8988T (cell line): ENCODE measurements around the gene CPT1B.
"Not testable (repeated sequence)": the region's sequence is repeated elsewhere in the genome, so short reads cannot be mapped to it uniquely, and the experiment has no call there.

Experiments
- DNase-seq: peaks from one replicate; pipeline ENCODE4 v3.0.0; 2011

Gene CPT1B

GRCh38 chr22:50526108-50526833, 52.0 kb downstream of the CPT1B start:
- DNase-seq: peak; percentile 80

GRCh38 chr22:50525858-50526107, 52.4 kb downstream of the CPT1B start:
- no peak for DNase-seq

- DNase-seq: peak; percentile 98
Measured at GRCh38 chr22:50525104-50525857, 52.9 kb downstream of the CPT1B start, which contains the start of gene SCO2. SCO2 (minus strand) TSS chr22:50525598; CDS start chr22:50524411, 1,187 bp downstream.

- peak; percentile 35 for DNase-seq
Measured at GRCh38 chr22:50524676-50525103, 53.5 kb downstream of the CPT1B start.

DNA sequence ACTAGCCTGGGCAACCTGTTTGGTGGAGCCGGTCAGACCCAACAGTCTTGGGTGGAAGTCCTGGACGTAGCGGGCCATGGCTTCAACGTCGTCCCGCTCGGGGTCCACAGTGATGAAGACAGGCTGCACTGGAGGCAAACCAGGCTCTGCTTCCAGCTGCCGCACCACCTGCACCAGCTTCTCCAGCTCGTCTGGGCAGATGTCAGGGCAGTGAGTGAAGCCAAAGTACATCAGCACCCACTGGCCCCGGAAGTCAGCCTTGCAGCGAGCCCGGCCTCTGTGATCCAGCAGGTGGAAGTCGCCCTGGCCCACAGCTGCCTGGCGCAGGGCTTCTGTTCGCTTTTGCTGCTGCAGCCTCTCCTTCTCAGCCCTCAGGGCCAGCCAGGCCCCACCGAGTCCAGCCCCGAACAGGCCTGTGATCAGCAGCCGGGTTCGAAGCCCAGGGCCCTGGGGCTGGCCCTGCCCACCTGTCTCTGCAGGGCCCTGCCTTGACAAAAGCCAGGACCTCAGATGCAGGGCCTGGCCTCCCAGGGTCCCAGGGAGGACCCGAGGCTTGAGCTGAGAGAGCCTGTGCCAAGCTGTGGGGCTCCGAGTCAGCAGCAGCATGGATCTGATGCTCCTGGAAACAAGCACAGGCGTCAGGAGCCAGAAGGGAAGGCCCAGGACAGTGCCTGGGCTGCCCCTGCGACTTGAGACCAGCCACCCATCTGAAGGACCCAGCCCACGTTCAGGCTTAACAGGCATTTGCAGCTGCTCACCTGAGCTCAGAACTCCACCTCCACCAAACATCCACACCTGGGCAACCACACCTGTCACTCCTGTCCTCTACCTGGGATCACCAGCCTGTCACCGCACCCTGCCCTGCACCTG, 54.2 kb downstream of the CPT1B start:
- DNase-seq: no peak

DNA sequence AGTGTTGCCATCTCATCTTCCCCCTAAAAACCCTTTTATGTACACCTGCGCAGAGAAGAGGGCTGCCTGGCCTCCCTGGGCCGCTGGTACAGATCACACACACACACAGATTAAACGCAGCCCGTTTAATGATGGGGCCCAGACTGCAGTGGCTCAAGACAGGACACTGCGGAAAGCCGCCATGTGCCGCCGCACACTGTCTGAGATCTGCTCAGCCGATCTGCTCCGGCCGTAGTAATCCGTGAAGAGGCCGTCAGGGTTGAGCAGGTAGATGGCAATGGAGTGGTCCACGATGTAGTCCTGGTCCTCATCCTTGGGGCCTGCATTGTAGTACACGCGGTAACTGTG, 54.8 kb downstream of the CPT1B start:
- no peak for DNase-seq

- no peak for DNase-seq
Measured at GRCh38 chr22:50522806-50523438, 55.3 kb downstream of the CPT1B start.

GRCh38 chr22:50522208-50522805, 55.9 kb downstream of the CPT1B start:
- DNase-seq: no peak

- no peak for DNase-seq
Measured at GRCh38 chr22:50521710-50522109, 56.5 kb downstream of the CPT1B start.

DNA sequence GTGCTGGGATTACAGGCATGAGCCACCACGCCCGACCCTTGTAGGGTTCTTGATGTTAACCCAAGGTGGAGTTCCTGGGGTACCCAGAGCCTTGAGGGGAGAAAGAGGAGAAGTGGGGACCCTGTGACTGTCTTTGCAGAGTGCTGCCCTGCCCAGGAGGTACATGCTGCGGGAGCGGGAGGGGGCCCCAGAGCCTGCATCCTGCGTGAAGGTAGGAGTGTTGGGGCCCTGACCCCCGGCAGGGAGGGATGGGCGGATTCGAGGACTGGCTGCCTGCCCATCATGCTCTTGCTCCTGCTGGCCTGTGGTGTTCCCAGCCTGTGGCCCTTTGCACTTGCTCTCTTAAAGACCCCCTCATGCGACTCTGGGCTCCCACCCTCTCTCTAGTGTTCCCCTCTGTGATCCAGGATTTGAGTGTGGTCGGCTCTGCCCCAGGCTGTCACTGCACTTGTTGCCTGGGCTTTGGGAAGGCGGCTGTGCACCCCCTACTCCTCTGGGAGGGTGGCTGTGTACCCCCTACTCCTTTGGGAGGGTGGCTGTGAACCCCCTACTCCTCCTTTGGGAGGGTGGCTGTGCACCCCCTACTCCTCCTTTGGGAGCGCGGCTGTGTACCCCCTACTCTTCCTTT, 57.3 kb downstream of the CPT1B start:
- DNase-seq: no peak

DNA sequence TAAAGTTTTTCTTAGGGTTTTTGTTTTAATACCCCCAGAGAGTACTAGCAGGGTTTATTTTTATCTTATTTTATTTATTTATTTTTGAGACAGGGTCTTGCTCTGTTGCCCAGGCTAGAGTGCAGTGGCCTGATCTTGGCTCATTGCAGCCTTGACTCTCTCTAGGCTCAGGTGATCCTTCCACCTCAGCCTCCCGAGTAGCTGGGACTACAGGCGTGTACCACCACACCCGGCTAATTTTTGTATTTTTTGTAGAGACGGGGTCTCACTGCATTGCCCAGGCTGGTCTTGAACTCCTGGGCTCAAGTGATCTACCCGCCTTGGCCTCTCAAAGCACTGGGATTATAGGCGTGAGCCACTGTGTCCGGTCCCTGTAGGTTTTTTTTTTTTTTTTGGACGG, 58.0 kb downstream of the CPT1B start:
- DNase-seq: not testable (repeated sequence)

DNA sequence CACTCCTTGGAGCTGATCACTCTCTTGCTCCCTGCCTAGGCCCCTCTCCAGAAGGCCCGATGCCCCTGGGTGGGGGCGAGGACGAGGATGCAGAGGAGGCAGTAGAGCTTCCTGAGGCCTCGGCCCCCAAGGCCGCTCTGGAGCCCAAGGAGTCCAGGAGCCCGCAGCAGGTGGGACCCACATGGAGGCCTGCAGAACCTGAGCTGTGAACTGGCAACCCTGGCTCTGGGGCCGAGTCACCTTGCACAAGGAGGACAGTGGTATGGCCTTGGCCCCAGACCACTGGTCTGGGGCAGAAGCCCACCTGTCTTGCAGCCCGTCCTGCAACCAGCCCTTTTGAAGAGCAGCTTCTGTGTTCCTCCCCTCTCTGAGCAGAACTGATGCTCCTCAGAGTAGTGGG, 59.1 kb downstream of the CPT1B start:
- no peak for DNase-seq
